ENCODE measurements around the gene B9D1.

Gene B9D1

DNA sequence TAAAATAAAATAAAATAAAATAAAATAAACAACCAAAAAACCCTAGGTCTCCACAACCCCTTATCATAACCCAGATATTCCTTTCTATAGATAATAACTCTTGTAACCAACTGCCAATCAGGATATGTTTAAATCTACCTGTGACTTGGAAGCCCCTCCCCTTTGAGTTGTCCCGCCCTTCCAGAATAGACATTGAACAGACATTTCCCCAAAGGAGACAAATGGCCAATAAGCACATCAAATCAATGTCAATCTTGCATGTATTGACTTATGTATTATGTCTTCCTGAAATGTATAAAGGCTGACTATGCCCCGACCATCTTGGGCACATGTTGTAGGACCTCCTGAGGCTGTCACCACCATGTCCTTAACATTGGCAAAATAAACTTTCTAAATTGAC, 14.3 kb upstream of the B9D1 start:
- DNase-seq = no peak

DNA sequence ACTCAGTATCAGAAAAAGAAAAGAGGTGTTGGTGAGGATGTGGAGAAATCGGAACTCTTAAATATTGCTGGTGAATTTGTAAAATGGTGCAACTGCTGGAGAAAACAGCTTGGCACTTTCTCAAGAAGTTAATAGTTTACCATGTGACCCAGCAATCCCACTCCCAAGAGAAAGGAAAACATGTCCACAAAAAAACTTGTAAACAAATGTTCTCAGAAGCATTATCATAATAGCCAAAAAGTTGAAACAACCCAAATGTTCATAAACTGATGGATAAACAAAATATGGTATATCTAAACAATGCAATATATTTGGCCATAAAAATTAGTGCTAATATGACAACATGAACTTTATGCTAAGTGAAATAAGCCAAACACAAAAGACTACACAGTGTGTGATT, 13.2 kb upstream of the B9D1 start:
- DNase-seq = no peak

DNA sequence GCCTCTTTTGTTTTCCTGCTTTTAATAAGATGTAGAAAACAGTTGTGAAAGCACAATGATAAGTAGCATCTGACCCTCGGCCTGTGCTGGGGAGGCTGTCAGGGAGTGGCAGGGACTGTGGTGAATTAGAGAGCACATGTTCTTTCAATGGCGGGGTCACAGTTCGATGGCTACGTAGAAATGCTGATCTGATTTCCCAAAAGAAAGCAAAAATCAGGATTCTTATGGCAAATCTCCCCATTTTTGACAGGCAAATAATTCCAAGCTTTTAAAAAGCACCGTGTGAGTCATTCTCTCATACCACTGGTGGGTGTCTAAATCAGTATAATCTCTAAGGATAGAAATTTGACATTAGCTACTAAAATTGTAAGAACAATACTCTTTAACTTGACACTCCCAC, 11.6 kb upstream of the B9D1 start:
- DNase-seq = no peak

DNA sequence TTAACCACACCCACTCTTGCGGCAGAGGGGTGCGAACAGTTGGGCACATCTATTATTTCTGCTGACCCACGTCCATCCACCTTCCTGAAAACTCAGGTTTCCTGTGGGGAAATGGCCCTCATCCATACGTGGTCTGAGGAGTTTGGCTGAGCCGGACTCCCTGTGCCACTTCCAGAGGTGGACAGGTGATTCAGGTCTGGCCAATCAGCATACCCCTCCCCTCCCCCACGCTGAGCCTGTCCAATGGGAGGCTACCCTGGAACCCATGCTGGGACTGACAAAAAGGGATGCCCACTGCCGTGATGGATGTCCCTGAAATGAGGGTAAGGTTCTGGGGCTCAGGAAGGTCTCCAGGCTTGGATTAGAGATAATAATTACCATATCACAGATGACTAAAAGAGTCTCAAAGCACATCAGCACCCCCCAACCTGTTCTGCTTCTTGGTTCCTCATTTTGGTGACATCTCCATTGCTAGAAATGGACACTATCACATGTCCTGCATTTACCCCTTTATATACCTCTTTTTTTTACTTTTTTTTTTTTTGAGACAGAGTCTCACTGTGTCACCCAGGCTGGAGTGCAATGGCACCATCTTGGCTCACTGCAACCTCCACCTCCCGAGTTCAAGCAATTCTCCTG, 10.5 kb upstream of the B9D1 start:
- no peak for DNase-seq

DNA sequence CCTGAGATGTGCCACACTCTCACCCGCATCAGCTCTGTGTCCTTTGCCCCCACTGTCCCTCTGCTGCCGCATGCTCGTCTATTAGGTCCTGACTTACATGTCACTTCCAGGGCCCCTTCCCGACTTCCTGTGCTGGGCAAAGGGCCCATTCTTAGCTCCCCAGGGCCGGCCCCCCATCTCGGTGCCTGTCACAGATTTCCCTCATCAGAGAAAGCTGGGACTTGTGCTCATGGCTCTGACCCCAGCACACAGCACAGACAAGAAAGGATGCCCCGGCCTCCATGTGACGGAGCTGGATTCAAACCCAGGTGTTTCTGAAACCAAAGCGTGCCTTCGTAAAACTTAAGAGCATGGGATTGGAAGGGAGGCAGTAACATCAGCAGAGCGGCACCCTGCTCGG, 9.9 kb upstream of the B9D1 start:
- DNase-seq = no peak

DNA sequence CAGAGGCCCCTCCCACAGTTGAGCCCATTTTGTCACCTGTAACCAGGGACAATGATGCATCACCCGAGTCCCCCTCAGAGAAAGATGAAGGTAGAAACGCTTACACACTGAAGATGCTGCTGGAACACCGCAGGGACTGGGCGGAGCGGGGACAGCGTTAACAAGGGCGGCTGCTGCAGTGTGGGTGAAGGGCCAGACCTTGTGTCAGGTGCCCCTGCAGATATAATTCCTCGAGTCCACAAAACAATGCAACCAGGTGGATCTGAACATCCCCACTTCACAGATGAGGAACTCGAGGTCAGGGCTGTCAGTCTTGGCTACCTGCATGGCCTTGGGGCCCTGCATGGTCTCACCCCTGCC, 9.5 kb upstream of the B9D1 start:
- DNase-seq = no peak

DNA sequence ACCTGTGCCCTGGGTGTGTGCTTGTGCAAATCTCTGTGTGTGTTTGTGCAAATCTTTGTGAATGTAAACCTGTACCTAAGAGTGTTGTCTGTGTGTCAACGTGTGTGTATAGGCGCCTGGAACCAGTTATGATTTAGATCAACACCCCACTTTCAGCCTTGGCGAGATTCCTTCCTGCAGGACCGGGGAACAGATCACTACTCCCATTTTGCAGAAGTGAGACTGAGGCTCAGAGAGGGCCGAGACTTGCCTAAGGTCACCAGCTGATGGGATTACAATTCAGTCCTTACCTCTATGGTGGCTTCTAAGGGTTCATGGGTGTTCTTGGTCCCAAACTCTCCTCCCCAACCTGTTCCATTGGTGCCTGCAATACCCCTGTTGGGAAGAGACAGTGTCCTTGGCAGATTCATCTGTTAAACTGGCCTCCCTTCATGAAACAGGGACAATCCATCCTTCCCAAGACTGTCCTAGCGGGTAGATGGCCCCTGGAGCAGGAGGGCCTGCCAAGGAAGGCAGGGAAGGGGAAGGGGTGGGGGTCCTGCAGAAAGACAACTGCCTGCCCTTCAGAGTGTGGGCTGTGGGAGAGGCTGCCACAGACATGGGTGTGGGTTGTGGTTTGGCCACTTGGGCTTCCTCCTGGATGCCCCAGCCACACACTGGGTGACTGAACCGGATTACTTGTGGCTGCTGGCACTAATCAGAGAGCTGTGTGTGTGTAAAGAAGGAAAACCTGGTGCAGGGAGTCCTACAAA, 8.9 kb upstream of the B9D1 start:
- DNase-seq = no peak

DNA sequence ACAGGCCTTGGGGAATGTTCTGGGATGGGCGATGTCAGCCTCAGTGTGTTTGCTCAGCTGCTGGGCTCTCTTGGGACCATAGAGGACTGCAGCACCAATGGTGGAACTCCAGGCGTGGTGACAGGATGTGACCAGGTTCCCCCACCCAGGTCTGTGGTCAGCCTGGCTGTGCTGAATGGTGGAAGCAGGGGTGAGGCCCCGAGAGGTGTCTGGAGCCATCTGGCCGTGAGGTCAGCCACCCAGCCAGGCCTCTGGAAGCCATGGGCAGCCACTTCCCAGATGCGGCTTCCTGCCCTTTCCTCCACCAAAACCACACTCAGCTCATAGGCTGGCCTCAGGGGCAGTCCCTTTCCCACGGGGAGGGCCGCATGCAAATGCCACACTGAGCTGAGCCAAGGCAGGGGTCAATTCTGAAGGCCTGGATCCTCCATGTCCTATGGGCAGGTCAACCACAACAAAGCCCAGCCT, 8.0 kb upstream of the B9D1 start:
- peak; percentile 62 for DNase-seq

DNA sequence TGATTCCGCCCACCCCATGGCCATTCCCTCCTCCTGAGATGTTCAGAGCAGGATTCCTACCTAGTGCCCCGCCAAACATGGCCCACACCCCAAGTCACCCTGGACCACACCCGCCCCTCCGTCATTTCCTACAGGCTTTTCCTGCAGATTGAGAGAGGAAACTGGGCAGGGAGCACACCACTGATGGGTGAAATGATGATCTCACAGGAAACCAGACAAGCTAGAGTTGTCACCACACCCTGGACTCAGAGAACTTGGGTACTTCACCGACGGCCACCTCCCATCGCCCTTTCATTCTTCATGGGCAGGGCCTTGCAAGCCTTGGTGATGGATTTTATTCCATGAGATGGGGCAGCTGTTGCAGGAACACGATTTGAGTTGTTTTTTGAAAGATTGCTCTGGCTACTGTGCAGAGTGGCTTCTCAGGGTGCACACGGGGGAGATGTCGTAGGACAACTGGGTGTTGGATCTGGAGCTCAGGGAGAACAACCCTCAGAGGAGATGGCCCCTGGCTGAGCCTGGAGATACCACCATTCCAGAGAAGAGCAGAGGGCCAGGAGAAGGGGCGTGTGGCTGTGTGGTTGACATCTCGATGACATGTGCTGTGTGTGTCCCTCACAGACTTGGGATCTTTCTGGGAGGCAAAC, 7.4 kb upstream of the B9D1 start:
- no peak for DNase-seq

DNA sequence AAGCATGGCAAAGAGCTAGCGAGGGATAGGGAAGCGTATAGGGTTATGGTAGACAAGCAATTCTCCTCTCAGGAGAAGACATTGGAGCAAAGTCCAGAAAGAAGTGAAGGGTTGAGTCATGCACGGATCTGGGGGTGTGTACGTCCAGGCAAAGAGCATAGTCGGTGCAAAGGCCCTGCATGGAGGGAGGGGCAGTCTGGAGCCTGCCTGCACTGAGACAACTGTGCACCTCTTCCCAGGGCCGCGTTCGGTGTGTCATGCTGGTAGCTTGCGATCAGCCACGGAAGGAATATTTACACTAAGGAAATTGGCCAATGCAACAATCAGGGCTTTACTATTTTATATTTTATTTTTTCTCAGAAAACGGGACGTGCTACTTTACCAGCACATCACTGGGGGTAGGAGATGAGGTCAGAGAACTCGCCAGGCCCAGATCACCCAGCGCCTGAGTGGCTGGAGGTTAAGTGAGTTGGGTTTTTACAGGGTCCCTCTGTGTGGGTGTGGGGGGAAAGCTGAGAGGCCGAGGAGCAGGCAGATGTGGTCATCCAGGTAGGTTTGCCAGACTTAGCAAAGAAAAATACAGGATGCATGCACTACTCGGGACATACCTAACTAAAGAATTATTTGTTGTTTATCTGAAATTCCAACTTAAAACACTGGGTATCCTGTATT, 6.7 kb upstream of the B9D1 start:
- no peak for DNase-seq

DNA sequence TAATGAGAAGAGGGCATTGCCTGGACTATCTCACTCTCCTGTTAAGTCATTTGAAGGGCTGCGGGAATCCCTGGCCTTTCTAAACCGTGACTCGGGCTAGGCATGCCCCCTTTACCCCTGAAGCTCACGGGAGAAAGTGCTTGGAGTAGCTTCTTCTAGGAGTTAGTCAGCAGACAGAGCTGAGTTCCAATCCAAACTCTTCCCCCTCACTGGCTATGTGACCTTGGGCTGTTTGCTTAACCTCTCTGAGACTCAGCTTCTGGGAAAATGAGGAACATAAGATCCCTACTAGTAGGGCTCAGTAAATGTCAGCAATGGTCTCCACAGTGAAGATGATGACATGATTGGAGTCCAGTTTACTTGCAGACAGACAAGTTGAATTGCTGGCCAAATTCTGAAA, 5.7 kb upstream of the B9D1 start:
- DNase-seq = no peak

DNA sequence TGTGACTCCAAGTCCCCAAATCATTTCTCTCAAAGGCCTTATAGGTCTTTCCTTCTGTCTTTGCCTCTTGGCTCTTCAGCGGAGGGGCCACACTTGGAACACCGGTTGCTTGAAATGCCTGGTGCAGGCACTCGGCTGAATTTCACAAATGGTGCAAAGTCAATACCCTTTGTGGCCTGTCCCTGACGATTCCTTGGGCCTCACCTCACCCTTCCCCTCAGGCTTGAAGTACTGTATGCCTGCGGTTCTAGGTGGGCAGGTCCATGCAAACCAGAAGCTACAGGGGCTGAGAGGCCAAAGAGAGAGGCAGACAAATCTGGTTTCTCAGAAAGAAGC, 4.1 kb upstream of the B9D1 start:
- no peak for DNase-seq

DNA sequence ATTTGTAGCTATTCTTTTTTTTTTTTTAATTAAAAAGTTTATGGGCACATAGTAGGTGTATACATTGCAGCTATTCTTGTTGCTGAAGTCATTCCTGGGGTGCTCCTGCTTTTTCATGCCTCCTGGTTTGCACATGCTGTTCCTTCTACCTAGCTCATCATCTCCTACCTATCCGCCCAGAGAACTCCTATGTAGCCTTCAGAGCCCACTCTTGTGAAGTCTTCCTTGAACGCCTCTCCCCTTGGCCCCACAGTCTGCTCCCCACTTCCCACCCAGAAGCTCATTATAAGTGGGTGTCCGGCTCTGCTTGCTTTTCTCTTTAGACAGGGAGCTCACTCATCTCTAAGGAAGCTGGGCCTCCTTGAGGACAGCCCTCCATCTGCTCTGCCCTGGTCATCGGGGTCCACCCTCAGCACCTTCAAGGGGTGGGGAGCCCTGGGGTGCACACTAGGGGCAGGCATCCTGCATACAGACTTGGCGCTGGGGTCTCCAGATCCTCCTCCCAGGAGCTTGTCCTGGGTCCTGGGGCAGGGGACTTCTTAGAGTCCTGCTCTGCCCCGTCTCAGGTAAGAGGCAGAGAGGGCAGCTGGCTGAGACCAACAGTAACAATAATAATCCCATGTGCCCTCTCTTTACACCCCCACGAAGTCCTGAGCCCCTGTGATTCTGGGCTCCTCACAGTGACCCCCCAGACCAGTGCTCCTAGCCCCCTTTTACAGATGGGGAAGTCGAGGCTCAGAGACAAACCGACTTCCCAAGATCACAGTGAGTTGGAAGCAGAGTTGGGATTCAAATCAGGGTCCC, 3.5 kb upstream of the B9D1 start:
- DNase-seq = no peak

DNA sequence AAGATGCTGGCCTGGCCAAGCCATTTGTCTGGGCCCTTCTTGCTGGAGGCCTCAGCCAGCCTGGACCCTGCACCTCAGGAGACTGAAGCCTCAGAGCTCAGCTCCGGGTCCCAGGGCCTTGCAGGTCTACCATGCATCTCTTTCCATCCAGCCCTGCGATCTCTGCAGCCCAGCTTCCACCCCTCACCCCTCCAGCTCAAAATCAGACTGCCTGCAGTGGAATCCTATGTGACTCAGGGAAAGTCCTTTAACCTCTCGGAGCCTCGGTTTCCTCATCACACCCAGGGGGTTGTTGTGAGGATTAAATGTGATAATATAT, 2.9 kb upstream of the B9D1 start:
- no peak for DNase-seq

DNA sequence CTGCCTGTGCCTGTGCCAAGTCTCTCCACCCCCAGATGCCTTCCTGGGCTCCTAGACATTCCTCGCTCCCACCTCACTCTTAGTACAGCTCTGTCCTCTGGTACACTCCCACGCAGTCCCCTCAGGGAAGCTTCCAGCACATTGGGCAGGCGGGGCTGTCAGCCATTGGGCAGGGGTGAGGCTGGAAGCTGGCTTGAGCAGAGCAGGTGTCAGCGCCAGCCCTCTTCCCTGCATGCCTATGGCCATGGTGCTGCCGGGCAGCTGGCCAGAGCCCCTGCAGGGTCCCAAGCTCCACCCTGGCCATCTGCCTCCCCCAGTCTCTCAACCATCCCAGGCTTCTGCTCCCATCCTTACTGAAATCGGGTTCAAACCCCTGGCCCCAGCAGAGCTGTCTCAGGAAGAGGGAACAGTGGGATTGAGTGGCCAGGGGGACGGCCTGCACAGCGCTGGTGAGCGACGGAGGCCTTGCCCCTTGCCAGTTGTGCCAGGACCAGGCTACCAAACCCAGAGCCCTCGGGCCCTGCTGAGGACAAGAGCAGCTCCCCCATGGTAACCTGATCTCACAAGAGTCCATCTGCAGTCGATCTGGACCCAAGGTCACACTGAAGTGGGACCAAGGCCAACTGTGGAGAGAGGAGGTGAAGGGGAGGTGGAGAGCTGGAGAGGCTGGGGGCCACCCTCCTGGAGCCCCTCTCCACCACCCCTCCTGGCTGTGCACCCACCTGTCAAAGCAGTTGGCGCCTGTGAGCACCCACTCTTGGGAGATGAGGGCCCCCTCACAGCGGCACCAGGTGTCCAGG, 2.4 kb upstream of the B9D1 start:
- no peak for DNase-seq

DNA sequence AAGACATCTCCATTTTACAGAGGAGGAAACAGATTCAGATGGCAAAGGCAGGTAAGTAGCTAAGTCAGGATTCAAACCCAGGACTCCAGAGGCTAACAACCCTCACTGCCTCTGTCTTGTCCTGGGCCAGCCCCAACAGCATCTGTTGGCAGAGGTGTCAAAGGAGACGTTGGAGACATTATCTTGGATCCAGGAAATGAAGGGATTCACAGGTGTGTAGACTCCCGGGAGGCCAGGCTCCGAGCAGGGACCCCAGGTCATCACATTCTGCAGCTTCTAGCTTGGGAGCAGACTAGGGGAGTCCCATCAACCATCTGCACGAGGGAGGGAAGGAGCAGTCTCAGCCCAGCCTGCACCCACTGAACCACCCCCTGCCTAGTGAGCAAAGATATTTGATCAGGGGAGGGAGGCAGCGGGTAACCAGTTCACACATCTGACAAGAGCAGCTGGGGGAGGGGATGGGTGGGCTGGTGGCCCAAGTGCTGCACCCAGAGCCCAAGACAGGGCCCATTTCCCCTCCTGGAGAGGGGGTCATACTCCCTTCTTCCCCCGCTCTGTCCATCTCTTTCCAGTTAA, 1.0 kb upstream of the B9D1 start:
- DNase-seq = no peak

DNA sequence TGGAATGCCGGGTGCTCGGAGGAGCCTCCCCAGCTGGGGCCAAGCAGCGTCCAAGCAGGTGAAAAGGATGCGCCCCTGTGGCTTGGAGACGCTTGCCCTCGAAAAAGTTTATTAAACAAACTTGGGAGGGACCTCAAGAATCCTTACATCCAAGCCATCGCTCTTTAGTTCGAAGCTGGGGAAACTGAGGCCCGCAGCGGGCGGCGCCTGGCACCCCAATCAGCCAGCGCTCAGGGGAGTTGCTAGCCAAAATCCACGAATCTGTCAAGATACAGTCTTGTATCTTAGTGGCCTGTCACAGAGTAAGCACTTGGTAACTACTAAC, 553 bp upstream of the B9D1 start:
- no peak for DNase-seq

DNA sequence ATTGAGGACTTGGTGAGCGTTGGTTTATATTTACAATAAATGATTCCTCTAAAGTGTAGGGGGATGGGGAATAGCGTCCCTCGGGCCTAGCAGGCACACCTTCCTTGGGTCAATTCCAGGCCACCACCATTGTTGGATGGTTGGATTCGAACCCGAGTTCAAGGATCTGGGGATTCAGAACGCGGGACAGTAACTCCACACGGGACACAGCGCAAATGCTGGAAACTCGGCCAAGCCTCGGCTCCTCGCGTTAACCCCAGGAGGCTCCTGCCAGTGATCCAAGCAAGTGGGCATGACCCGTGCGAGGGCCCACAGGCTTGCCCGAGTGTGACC, 613 bp downstream of the B9D1 start:
- DNase-seq = no peak

DNA sequence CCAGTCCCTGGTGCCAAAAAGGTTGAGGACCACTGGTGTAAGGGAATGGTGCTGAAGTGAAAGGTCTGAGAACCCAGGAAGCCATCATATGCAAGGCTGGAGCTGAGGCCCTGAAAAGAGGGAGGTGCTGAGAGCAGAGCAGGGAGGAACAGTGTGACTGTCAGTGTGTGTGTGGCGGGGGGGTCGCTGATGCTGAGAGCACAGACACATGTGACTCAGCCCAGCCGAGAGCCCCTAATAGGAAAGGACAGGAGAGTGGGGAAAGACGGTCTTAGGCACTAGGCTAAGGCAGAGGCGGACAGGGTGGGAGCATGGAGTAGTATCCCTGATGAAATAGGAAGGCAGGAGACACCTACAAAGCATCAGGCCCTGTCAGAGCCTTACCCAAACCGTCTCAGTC, 1.2 kb downstream of the B9D1 start:
- DNase-seq = peak; percentile 34

DNA sequence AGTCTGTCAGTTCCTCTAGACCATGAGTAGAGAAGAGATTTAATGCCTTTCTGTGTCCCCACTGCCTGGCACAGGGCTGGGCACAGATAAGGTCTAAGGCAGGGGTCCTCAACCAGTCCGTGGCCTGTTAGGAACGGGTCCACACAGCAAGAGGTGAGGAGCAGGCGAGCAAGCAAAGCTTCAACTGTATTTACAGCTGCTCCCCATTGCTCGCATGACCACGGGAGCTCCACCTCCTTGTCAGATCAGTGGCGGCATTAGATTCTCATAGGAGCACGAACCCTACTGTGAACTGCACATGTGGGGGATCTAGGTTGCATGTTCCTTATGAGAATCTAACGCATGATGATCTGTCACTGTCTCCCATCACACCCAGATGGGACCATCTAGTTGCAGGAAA, 1.8 kb downstream of the B9D1 start:
- DNase-seq = no peak

DNA sequence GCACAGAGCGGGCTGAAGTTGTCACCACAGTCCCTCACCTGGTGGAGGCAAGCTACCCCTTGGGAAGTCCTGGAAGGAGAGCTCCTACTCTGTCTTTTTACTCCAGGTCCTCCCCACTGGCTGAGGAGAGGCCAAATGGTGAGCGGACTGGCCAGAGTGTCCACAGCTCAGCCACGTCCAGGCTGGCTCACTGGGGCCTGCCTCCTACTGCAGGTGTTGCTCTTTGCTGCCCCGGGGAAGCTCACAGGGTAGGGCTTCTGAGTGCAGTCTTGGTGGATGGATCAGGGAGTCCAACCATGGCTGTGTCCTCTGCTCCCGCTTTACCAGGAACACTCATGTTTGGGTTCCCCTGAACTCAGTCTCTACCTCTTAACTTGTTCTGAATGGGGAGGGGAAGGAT, 2.7 kb downstream of the B9D1 start:
- DNase-seq = no peak

DNA sequence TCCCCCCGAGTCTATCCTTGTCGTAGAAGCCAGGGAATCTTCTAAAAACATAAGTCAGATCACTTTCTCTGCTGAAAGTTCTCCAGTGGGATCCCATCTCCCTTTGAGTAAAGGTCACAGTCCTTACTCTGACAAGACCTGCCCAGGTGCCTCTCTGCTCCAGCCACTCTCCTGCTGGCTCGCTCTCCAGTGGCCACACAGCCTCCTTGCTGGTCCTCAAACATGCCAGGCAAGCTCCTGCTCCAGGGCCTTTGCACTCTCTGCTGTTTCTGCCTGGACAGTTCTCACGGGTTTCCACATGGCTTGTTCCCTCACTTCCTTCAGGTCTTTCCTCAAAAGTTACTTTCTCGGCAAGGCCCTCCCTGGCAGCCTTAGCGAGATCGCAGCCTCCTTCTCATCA, 3.4 kb downstream of the B9D1 start:
- no peak for DNase-seq
